ENCODE measurements around the gene STPG3. TPM values are rescaled to one million over a fixed set of nuclear protein-coding genes. Genes with fewer than 3 reads are reported as not detected.

Gene STPG3
- total and polyA plus RNA-seq, 9 of the 15 experiments (the other 6 are each of a cell fraction or from before 2014, with no cell fraction given), result not detected

- TF ChIP-seq CC2D1A (IDR thresholded peaks at IDR 0.05) (no peak), SRSF9 (IDR thresholded peaks at IDR 0.05; ENCODE audit: borderline replicate concordance, low read depth, low read length) (no peak), RCOR1 (IDR thresholded peaks at IDR 0.05; ENCODE audit: borderline replicate concordance in 1 of 2, low read depth in 2 of 2, low read length in 2 of 2) (peak in 1 of 2 experiments; percentile 59; a peak in 2 of 4 replicates), THRA (IDR thresholded peaks at IDR 0.05) (no peak), NFIC (IDR thresholded peaks at IDR 0.05) (peak; percentile 45; the same call in 1 of the 2 replicates), CBFB (CRISPR knock-in tag; IDR thresholded peaks at IDR 0.05) (no peak), E2F3 (CRISPR knock-in tag; IDR thresholded peaks at IDR 0.05) (peak; percentile 73; the same call in 1 of the 2 replicates), TCFL5 (CRISPR knock-in tag; conservative IDR thresholded peaks at IDR 0.05) (no peak), PHF8 (IDR thresholded peaks at IDR 0.05; ENCODE audit: borderline replicate concordance, low read length) (peak; percentile 23; the same call in 1 of the 2 replicates), PRMT5 (CRISPR knock-in tag; IDR thresholded peaks at IDR 0.05) (no peak), NFYB (IDR thresholded peaks at IDR 0.05; ENCODE audit: extremely low read depth, insufficient read length) (no peak), FOXK1 (CRISPR knock-in tag; IDR thresholded peaks at IDR 0.05; ENCODE audit: borderline replicate concordance) (no peak), ZNF175 (CRISPR knock-in tag; IDR thresholded peaks at IDR 0.05; ENCODE audit: low read depth) (no peak), ZNF184 (CRISPR knock-in tag; IDR thresholded peaks at IDR 0.05) (no peak), XRCC5 (IDR thresholded peaks at IDR 0.05; ENCODE audit: low read depth, low read length) (0 out of 2 replicates have a peak, but pooled peaks have one; percentile 34), NR3C1 (CRISPR knock-in tag; IDR thresholded peaks at IDR 0.05) (no peak), SRSF7 (optimal IDR thresholded peaks at IDR 0.05; ENCODE audit: low read depth, low read length) (no peak), SIX5 (IDR thresholded peaks at IDR 0.05; ENCODE audit: borderline replicate concordance in 1 of 2, insufficient read depth in 1 of 2, low read depth in 1 of 2, low read length in 2 of 2) (no peak), PRDM10 (IDR thresholded peaks at IDR 0.05; ENCODE audit: partially characterized antibody) (no peak)
- TF ChIP-seq, protein P1, sequence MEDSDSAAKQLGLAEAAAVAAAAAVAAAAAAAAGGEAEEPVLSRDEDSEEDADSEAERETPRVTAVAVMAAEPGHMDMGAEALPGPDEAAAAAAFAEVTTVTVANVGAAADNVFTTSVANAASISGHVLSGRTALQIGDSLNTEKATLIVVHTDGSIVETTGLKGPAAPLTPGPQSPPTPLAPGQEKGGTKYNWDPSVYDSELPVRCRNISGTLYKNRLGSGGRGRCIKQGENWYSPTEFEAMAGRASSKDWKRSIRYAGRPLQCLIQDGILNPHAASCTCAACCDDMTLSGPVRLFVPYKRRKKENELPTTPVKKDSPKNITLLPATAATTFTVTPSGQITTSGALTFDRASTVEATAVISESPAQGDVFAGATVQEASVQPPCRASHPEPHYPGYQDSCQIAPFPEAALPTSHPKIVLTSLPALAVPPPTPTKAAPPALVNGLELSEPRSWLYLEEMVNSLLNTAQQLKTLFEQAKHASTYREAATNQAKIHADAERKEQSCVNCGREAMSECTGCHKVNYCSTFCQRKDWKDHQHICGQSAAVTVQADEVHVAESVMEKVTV (CRISPR knock-in tag; IDR thresholded peaks at IDR 0.05), result no peak
These were observed 32.3 kb upstream of the STPG3 start (continued) for GRCh38 chr9:137218754-137219271.
